SK-N-SH (cell line): ENCODE data around the gene APOLD1. TPM values are rescaled to one million over a fixed set of nuclear protein-coding genes. Genes with fewer than 3 reads are reported as not detected.

ENCODE experiments used
- CTCF ChIA-PET: fragments of 300-600, 350-600 bp; formaldehyde crosslinking; extraction: SDS; loops from one replicate; lab custom pipeline; 2021; lab: Yijun Ruan, JAX
- POLR2A ChIA-PET: fragments of 350-600 bp; sonication (Branson Sonifier 250); formaldehyde crosslinking; extraction: SDS; loops from one replicate; lab custom pipeline; 2020; ENCODE audit warnings: antibody characterized with exemption, inconsistent platforms; lab: Yijun Ruan, JAX
- DNase-seq: peaks from one replicate; pipeline ENCODE4 v3.0.0; 2012
- H2AFZ ChIP-seq: fragments of 200-600 bp; sonication (generic); 2 replicates; pipeline ENCODE4 v1.8.1; 2016; ENCODE audit warnings: antibody characterized with exemption, mild to moderate bottlenecking, low read depth
- H3F3A ChIP-seq: fragments of 200-600 bp; sonication (generic); replicated peaks from 2 replicates; pipeline ENCODE3; 2016; ENCODE audit warnings: antibody characterized with exemption, mild to moderate bottlenecking; ENCODE audit not compliant: insufficient read depth
- H3K27ac ChIP-seq, 2 experiments: fragments of 200-500 bp in 1 of 2; fragments of 200-600 bp in 1 of 2; sonication (Bioruptor generic) in 1 of 2; sonication (generic), shearing (Covaris generic) in 1 of 2; 2 replicates each; pipeline versions ENCODE4 v1.5.1 to v1.6.1; 2014 to 2016; ENCODE audit warnings: low read depth in 2 of 2, inconsistent platforms in 1 of 2, low read length in 1 of 2, mild to moderate bottlenecking in 1 of 2, mixed read lengths in 1 of 2
- H3K27me3 ChIP-seq: fragments of 200-600 bp; sonication (generic), shearing (Covaris generic); 2 replicates; pipeline ENCODE4 v1.6.1; 2016; ENCODE audit warnings: mixed run types; ENCODE audit not compliant: insufficient read depth
- H3K36me3 ChIP-seq, 2 experiments: fragments of 200-500 bp in 1 of 2; fragments of 200-600 bp in 1 of 2; sonication (Bioruptor generic) in 1 of 2; sonication (generic) in 1 of 2; replicated peaks in 1 of 2; 2 replicates each; pipeline versions ENCODE3 to v1.5.1; 2014 to 2016; ENCODE audit warnings: low read length in 1 of 2, mild to moderate bottlenecking in 1 of 2; ENCODE audit not compliant: insufficient read depth in 2 of 2, control insufficient read depth in 1 of 2
- H3K4me1 ChIP-seq, 2 experiments: fragments of 200-500 bp in 1 of 2; fragments of 200-600 bp in 1 of 2; sonication (Bioruptor generic) in 1 of 2; sonication (generic), shearing (Covaris generic) in 1 of 2; 2 replicates each; pipeline versions ENCODE4 v1.5.1 to v1.6.1; 2014 to 2016; ENCODE audit warnings: low read depth in 1 of 2, low read length in 1 of 2, mixed run types in 1 of 2; ENCODE audit not compliant: insufficient read depth in 2 of 2, control insufficient read depth in 1 of 2
- H3K4me2 ChIP-seq: fragments of 200-600 bp; sonication (generic), shearing (Covaris generic); 2 replicates; pipeline ENCODE4 v1.6.1; 2017; ENCODE audit warnings: mixed run types
- H3K4me3 ChIP-seq, 2 experiments: fragments of 200-500 bp in 1 of 2; fragments of 200-600 bp in 1 of 2; sonication (Bioruptor generic) in 1 of 2; sonication (generic), shearing (Covaris generic) in 1 of 2; 2 replicates each; pipeline versions ENCODE4 v1.5.1 to v1.8.1; 2014 to 2016; ENCODE audit warnings: low read depth in 2 of 2, inconsistent platforms in 1 of 2, low read length in 1 of 2, mild to moderate bottlenecking in 1 of 2, mixed read lengths in 1 of 2, moderate library complexity in 1 of 2
- H3K79me2 ChIP-seq: fragments of 200-600 bp; sonication (generic); 2 replicates; pipeline ENCODE4 v1.8.1; 2017; ENCODE audit warnings: mild to moderate bottlenecking; ENCODE audit not compliant: insufficient read depth
- H3K9ac ChIP-seq: fragments of 200-600 bp; sonication (generic); 2 replicates; pipeline ENCODE4 v1.6.1; 2017; ENCODE audit warnings: mixed run types
- H3K9me2 ChIP-seq: fragments of 200-600 bp; sonication (generic); 2 replicates; pipeline ENCODE4 v1.6.1; 2017; ENCODE audit warnings: mixed run types
- H3K9me3 ChIP-seq: fragments of 200-600 bp; sonication (generic); 2 replicates; pipeline ENCODE4 v1.6.1; 2017; ENCODE audit warnings: mixed run types, mild to moderate bottlenecking, moderate library complexity
- H4K20me1 ChIP-seq: fragments of 200-600 bp; sonication (generic); 2 replicates; pipeline ENCODE4 v1.6.1; 2017; ENCODE audit warnings: mild to moderate bottlenecking, mixed run types; ENCODE audit not compliant: insufficient read depth
- CTCF ChIP-seq: fragments of 200-600 bp; sonication (generic); IDR thresholded peaks from 2 replicates; pipeline ENCODE4 v1.6.1; 2017; ENCODE audit warnings: antibody characterized with exemption, mild to moderate bottlenecking, moderate library complexity
- EP300 ChIP-seq, 2 experiments: IDR thresholded peaks; 2 replicates each; pipeline versions ENCODE4 v1.4.0 to v1.6.1; 2012; ENCODE audit warnings: borderline replicate concordance in 1 of 2, low read depth in 1 of 2, low read length in 1 of 2
- EZH2phosphoT487 ChIP-seq: fragments of 200-600 bp; sonication (generic); IDR thresholded peaks from 2 replicates; pipeline ENCODE4 v1.6.1; 2017; ENCODE audit warnings: low read depth, mixed run types, mild to moderate bottlenecking, antibody characterized with exemption, moderate library complexity, borderline replicate concordance
- FOSL2 ChIP-seq: IDR thresholded peaks from 2 replicates; pipeline ENCODE4 v1.4.0; 2012; ENCODE audit warnings: low read depth, mild to moderate bottlenecking, moderate library complexity, borderline replicate concordance
- FOXJ3 ChIP-seq: sonication (generic); formaldehyde crosslinking; IDR thresholded peaks from 2 replicates; pipeline ENCODE4 v1.5.1; 2020; ENCODE audit warnings: mild to moderate bottlenecking, missing genetic modification reagents
- FOXM1 ChIP-seq: IDR thresholded peaks from 2 replicates; pipeline ENCODE4 v1.4.0; 2012; ENCODE audit warnings: low read depth, mild to moderate bottlenecking
- GABPA ChIP-seq: IDR thresholded peaks from 2 replicates; pipeline ENCODE4 v1.4.0; 2012; ENCODE audit warnings: low read depth, mild to moderate bottlenecking
- IRF3 ChIP-seq: fragments of 150-350 bp; IDR thresholded peaks from 2 replicates; pipeline ENCODE4 v1.6.1; 2016; ENCODE audit warnings: mild to moderate bottlenecking, low read depth, low read length
- MAX ChIP-seq: IDR thresholded peaks from 2 replicates; pipeline ENCODE4 v1.4.0; 2012; ENCODE audit warnings: low read depth
- MEF2A ChIP-seq: IDR thresholded peaks from 2 replicates; pipeline ENCODE4 v1.4.0; 2012; ENCODE audit warnings: low read depth, borderline replicate concordance
- MXI1 ChIP-seq: IDR thresholded peaks from 2 replicates; pipeline ENCODE4 v1.6.1; 2012; ENCODE audit warnings: mild to moderate bottlenecking, low read depth, low read length, improper control_type of control experiment
- NFIC ChIP-seq: IDR thresholded peaks from 2 replicates; pipeline ENCODE4 v1.4.0; 2012; ENCODE audit warnings: borderline replicate concordance
- NRF1 ChIP-seq: IDR thresholded peaks from 2 replicates; pipeline ENCODE4 v1.6.1; 2012; ENCODE audit warnings: low read depth, mild to moderate bottlenecking, low read length
- POLR2AphosphoS5 ChIP-seq: IDR thresholded peaks from 2 replicates; pipeline ENCODE4 v1.6.1; 2012; ENCODE audit warnings: low read depth, low read length
- REST ChIP-seq: IDR thresholded peaks from 2 replicates; pipeline ENCODE4 v1.6.1; 2012; ENCODE audit warnings: mild to moderate bottlenecking, low read depth, low read length, moderate library complexity
- RFX5 ChIP-seq: IDR thresholded peaks from 2 replicates; pipeline ENCODE4 v1.6.1; 2012; ENCODE audit warnings: mild to moderate bottlenecking, improper control_type of control experiment, low read length
- RXRA ChIP-seq: IDR thresholded peaks from 2 replicates; pipeline ENCODE4 v1.4.0; 2012; ENCODE audit warnings: low read depth, mild to moderate bottlenecking, borderline replicate concordance
- TAF1 ChIP-seq: IDR thresholded peaks from 2 replicates; pipeline ENCODE4 v1.6.1; 2012; ENCODE audit warnings: low read depth, mild to moderate bottlenecking, low read length, moderate library complexity, borderline replicate concordance
- TCF12 ChIP-seq: IDR thresholded peaks from 2 replicates; pipeline ENCODE4 v1.4.0; 2012
- USF1 ChIP-seq: IDR thresholded peaks from 2 replicates; pipeline ENCODE4 v1.4.0; 2012; ENCODE audit warnings: low read depth, borderline replicate concordance
- WGBS: methylation state at CpG from one replicate; pipeline ENCODE4 v1.1.6; 2017; ENCODE audit warnings: low lambda C conversion rate; 5-methylcytosine and 5-hydroxymethylcytosine counted together
- polyA plus RNA-seq, 3 experiments: library from polyadenylated mRNA; depleted of rRNA; stranded (reverse); fragments of >200 nt; gene quantifications; 2 replicates each; pipeline ENCODE4 v1.2.3, GENCODE V29; 2012

APOLD1 gene
- polyA plus RNA-seq, 1 of the 3 experiments (the other 2 are of a cell fraction) = 1.7 TPM

GRCh38 chr12:12836571-12836970 lies 51.1 kb downstream of the APOLD1 start:
- ChIA-PET POLR2A (no interaction called here), CTCF (interaction anchor here (0.5 to 3.2 kb wide), 39 partner anchors 9 to 383 kb away, joined by 3 to 19 read pairs (median 4); partner anchors contain the start of genes APOLD1, DDX47 and GPRC5A)
- Histone ChIP-seq H3K9me2 (no peaks in the 10 kb centered on the region), H3K36me3 (peaks cover 17% of the 10 kb centered on the region in 2 experiments), H3K4me1 (peaks cover 0 to 39% of the 10 kb centered on the region in 2 experiments; a peak in 3 of 4 replicates), H3K27me3 (no peaks in the 10 kb centered on the region), H3K79me2 (no peaks in the 10 kb centered on the region), H3K9me3 (no peaks in the 10 kb centered on the region), H3K4me3 (no peak overlapping the region), H4K20me1 (no peaks in the 10 kb centered on the region), H3K27ac (peak overlapping the region in 1 of 2 experiments; percentile 21; a peak in 1 of 4 replicates), H3K4me2 (no peak overlapping the region), H3F3A (peaks cover 44% of the 10 kb centered on the region), H3K9ac (no peak overlapping the region), H2AFZ (no peak overlapping the region)
- 77% methylated on average over 6 of the region's 6 CpGs for WGBS
- DNase-seq = no peak
- no peak for TF ChIP-seq GABPA
- no peak for TF ChIP-seq REST
- TF ChIP-seq RXRA = no peak
- no peak for TF ChIP-seq FOSL2
- TF ChIP-seq NRF1 = no peak
- no peak for TF ChIP-seq FOXM1
- TF ChIP-seq FOXJ3 (CRISPR knock-in tag) = no peak
- no peak for TF ChIP-seq MEF2A
- TF ChIP-seq MAX = no peak
- no peak for TF ChIP-seq POLR2AphosphoS5
- no peak for TF ChIP-seq RFX5
- TF ChIP-seq NFIC = no peak
- TF ChIP-seq TCF12 = no peak
- no peak for TF ChIP-seq IRF3
- TF ChIP-seq USF1 = no peak
- TF ChIP-seq EP300 (IDR thresholded peaks at IDR 0.05; ENCODE audit: borderline replicate concordance in 1 of 2, low read depth in 1 of 2, low read length in 1 of 2) = no peak
- TF ChIP-seq CTCF = no peak
- no peak for TF ChIP-seq EZH2phosphoT487
- no peak for TF ChIP-seq TAF1
- no peak for TF ChIP-seq MXI1
